Skin of body (tissue), 2 donors: ENCODE measurements around the gene EP300. TPM values are rescaled to one million over a fixed set of nuclear protein-coding genes. Genes with fewer than 3 reads are reported as not detected.
A peak's percentile ranks its signal among the peaks of the same experiment; 100 is the strongest.
"Not testable (repeated sequence)": the region's sequence is repeated elsewhere in the genome, so short reads cannot be mapped to it uniquely, and the experiment has no call there.

Source experiments
- DNase-seq: peaks from one replicate; lab custom pipeline; 2025; lab: John Stamatoyannopoulos, UW
- total RNA-seq: library from RNA; depleted of rRNA; stranded (reverse); fragments of >200 nt; gene quantifications from one replicate; pipeline ENCODE4 v1.2.3, GENCODE V29; 2014

Gene EP300
- total RNA-seq, 1 donor from 2014 or later, result 93.5 TPM

GRCh38 chr22:41147722-41148121 is 55.3 kb downstream of the EP300 start:
- no peak for DNase-seq

GRCh38 chr22:41152902-41153301 is 60.5 kb downstream of the EP300 start:
- DNase-seq, result no peak

GRCh38 chr22:41157083-41157482 is 64.7 kb downstream of the EP300 start:
- no peak for DNase-seq

- no peak for DNase-seq
Measured at GRCh38 chr22:41169157-41169556, 76.8 kb downstream of the EP300 start.

- no peak for DNase-seq
Measured at GRCh38 chr22:41171996-41172395, 79.6 kb downstream of the EP300 start.

- DNase-seq, result no peak
Measured at GRCh38 chr22:41175546-41175945, 83.2 kb downstream of the EP300 start.

GRCh38 chr22:41177040-41177621 is 84.7 kb downstream of the EP300 start:
- DNase-seq, result no peak

- no peak for DNase-seq
Measured at GRCh38 chr22:41177622-41178424, 85.4 kb downstream of the EP300 start.

- no peak for DNase-seq
Measured at GRCh38 chr22:41178425-41178975, 86.1 kb downstream of the EP300 start.

DNA sequence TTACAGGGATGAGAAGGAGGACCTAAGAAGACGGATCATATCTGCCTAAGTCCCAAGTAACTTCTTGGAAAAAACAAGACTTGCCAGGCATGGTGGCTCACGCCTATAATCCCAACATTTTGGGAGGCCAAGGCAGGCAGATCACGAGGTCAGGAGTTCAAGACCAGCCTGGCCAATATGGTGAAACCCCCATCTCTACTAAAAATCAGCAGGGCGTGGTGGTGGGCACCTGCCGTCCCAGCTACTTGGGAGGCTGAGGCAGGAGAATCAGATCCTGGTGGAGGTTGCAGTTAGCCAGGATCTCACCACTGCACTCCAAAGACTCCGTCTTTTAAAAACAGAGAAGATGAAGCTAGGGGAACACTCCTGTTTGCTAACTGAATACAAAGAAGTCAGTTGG is 88.0 kb downstream of the EP300 start:
- not testable (repeated sequence) for DNase-seq

DNA sequence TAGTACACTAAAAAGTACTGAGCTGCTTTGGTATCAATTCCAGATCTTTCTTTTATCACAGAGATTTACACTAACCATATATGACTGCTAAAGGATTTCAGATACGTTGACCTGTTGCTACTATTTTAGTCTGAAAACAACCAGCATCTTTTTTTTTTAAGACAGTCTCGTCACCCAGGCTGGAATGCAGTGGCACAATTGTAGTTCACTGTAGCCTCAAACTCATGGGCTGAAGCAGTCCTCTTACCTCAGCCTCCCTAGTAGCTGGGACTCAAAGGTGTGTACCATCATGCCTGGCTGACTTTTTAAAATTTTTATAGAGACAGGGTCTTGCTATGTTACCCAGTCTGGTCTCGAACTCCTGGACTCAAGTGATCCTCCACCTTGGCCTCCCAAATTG is 88.5 kb downstream of the EP300 start:
- no peak for DNase-seq

DNA sequence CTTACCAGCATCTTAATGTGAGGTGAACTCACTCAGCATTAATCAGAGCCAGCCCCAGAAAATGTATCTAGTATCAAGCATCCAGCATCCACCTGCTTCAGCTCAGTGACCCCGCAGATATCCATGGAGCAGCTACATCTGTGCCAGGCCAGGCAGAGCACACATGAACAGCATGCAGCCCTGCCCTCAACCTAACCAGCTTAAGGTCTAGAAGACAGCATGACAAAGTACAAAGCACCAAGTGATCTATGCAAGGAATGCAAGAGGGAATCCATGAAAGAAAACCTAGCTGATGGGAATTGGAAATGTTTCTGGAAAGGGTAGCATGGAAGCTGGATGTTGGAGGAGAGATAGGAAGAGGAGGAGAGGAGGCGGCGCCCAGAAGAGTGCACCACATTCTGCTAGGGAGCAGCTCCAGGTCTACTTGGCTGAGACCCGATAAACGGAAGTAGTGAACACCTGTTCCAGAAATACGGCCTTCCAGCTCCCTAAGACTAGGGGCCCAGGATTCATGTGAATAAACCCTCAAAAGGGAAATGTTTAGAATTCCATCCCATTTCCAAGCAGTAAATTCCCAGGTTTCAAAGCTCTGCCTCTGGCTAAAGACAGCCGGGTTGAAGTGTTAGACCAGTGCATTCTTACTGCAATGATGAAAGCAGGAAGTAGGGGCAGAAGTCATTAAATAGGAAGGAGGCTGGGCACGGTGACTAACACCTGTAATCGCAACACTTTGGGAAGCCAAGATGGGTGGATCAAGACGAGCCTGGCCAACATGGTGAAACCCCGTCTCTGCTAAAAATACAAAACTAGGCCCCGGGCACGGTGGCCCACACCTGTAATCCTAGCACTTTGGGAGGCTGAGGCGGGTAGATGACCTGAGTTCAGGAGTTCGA is 89.2 kb downstream of the EP300 start:
- DNase-seq, result no peak

DNA sequence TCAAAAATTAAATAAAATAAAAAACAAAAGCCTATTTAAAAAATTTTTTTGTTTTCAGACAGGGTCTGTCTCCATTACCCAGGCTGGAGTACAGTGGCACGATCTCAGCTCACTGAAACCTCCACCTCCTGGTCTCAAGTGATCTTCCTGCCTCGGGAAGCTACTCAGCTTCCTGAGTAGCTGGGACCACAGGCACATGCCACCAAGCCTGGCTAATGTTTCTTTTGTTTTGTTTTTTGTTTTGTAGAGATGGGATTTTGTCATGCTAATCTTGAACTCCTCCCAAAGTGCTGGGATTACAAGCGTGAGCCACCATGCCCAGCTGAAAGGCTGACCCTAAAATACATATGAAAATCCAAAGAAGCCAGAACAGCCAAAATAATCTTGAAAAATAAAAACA is 92.3 kb downstream of the EP300 start:
- DNase-seq, result no peak

DNA sequence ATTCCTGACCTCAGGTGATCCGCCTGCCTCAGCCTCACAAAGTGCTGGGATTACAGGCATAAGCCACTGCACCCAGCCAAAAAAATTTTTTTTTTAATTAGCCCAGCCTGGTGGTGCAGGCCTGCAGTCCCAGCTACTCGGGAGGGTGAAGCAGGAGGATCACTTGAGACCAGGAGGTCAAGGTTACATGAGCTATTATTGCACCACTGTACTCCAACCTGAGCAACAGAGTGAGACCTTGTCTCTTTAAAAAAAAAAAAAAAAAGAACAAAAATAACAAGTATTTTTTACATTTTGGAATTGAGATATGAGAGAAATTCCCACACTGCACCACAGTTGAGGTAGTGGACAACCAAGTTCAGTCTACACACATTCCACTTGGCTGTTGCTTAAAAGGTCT is 99.1 kb downstream of the EP300 start:
- DNase-seq, result no peak

GRCh38 chr22:41193829-41194228 is 101.4 kb downstream of the EP300 start:
- DNase-seq, result no peak

- peak; percentile 16 for DNase-seq
Measured at GRCh38 chr22:41197038-41197972, 104.9 kb downstream of the EP300 start.

DNA sequence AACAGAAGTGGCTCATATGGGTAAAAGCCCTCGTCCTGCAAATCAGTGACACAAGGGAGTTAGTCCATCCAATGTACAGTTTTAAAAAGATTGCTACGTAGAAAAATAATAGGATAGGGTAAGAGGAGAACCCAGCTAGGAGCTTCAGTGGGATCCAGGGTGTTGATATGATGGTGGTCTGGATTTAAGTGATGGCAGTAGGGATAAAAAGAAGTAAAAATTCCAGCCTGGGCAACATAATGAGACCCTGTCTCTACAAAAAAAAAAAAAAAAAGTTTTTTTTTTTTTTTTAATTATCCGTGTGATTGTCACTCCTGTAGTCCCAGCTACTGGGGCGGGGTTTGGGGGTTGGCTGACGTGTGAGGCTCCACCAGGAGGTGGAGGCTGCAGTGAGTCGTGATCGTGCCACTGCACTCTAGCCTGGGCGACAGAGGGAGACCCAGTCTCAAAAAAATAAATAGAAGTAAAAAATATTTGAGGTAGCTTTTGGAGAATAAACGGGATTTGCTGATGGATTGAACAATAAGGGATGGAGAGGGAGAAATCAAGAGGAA is 105.7 kb downstream of the EP300 start:
- no peak for DNase-seq

- DNase-seq, result no peak
Measured at GRCh38 chr22:41201141-41201540, 108.7 kb downstream of the EP300 start.

GRCh38 chr22:41203118-41203517 is 110.7 kb downstream of the EP300 start:
- DNase-seq, result no peak

DNA sequence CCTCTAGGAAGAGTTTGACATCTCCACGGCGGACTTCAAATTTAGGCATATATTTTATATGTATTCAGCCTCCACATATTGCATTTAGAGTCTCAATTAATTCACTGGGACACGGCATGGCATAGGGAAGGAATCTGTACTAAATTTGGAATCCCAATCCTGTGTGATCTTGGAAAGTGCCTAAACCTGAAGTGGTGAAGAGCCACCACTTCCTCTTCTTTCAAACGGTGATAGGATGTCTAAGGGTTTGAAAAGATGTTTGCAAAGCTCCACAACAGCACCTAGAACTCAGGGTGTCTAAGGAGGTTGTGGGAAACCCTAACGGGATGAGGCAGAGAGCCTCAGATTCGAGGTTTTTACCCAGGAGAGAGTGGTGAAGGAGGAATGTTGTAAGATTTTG is 111.7 kb downstream of the EP300 start:
- no peak for DNase-seq
